Measurements from ENCODE around the gene MSI2.
A peak's percentile ranks its signal among the peaks of the same experiment; 100 is the strongest.

MSI2 gene

GRCh38 chr17:57256708-57257112 is 387 bp downstream of the MSI2 start:
- Histone ChIP-seq H3K36me3 (ENCODE audit: insufficient read depth, low read length) (peaks cover 19% of the 10 kb centered on the region; the same call in 1 of the 2 replicates), H3F3A (ENCODE audit: low read depth) (peaks cover 14% of the 10 kb centered on the region), H3K4me1 (ENCODE audit: insufficient read depth, low read length, poor library complexity, severe bottlenecking) (peaks cover 25% of the 10 kb centered on the region), H3K4me2 (ENCODE audit: low read depth, low read length, poor library complexity, severe bottlenecking) (peak overlapping the region; percentile 87), H3K9ac (ENCODE audit: low read depth, low read length, poor library complexity, severe bottlenecking) (peak overlapping the region; percentile 97), H3K9me2 (replicated peaks; ENCODE audit: low read depth, low read length) (no peaks in the 10 kb centered on the region), H2AFZ (ENCODE audit: low read length) (no peak overlapping the region), H3K79me2 (ENCODE audit: insufficient read depth, low read length) (peaks cover 50% of the 10 kb centered on the region), H4K20me1 (ENCODE audit: insufficient read depth, low read length, poor library complexity, severe bottlenecking) (peaks cover 34% of the 10 kb centered on the region), H3K27me3 (ENCODE audit: insufficient read depth, low read length, poor library complexity, severe bottlenecking) (no peaks in the 10 kb centered on the region), H3K4me3 (ENCODE audit: low read length, poor library complexity, severe bottlenecking) (peak overlapping the region; percentile 96), H3K9me3 (ENCODE audit: insufficient read depth, low read depth, low read length) (no peaks in the 10 kb centered on the region)
- no peak for TF ChIP-seq EZH2phosphoT487 (IDR thresholded peaks at IDR 0.05; ENCODE audit: borderline replicate concordance)
- TF ChIP-seq, protein P1, sequence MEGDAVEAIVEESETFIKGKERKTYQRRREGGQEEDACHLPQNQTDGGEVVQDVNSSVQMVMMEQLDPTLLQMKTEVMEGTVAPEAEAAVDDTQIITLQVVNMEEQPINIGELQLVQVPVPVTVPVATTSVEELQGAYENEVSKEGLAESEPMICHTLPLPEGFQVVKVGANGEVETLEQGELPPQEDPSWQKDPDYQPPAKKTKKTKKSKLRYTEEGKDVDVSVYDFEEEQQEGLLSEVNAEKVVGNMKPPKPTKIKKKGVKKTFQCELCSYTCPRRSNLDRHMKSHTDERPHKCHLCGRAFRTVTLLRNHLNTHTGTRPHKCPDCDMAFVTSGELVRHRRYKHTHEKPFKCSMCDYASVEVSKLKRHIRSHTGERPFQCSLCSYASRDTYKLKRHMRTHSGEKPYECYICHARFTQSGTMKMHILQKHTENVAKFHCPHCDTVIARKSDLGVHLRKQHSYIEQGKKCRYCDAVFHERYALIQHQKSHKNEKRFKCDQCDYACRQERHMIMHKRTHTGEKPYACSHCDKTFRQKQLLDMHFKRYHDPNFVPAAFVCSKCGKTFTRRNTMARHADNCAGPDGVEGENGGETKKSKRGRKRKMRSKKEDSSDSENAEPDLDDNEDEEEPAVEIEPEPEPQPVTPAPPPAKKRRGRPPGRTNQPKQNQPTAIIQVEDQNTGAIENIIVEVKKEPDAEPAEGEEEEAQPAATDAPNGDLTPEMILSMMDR (conservative IDR thresholded peaks at IDR 0.05; ENCODE audit: low read length) = no peak

- Histone ChIP-seq H2AFZ (ENCODE audit: low read length) (no peak overlapping the region), H4K20me1 (ENCODE audit: insufficient read depth, low read length, poor library complexity, severe bottlenecking) (peaks cover 41% of the 10 kb centered on the region), H3K27me3 (ENCODE audit: insufficient read depth, low read length, poor library complexity, severe bottlenecking) (no peaks in the 10 kb centered on the region), H3K4me2 (ENCODE audit: low read depth, low read length, poor library complexity, severe bottlenecking) (peak overlapping the region; percentile 87), H3K9me3 (ENCODE audit: insufficient read depth, low read depth, low read length) (no peaks in the 10 kb centered on the region), H3K9me2 (replicated peaks; ENCODE audit: low read depth, low read length) (no peaks in the 10 kb centered on the region), H3K4me1 (ENCODE audit: insufficient read depth, low read length, poor library complexity, severe bottlenecking) (peaks cover 31% of the 10 kb centered on the region), H3K36me3 (ENCODE audit: insufficient read depth, low read length) (peaks cover 25% of the 10 kb centered on the region; the same call in 1 of the 2 replicates), H3K9ac (ENCODE audit: low read depth, low read length, poor library complexity, severe bottlenecking) (peak overlapping the region; percentile 97), H3K79me2 (ENCODE audit: insufficient read depth, low read length) (peaks cover 57% of the 10 kb centered on the region), H3F3A (ENCODE audit: low read depth) (peaks cover 14% of the 10 kb centered on the region), H3K4me3 (ENCODE audit: low read length, poor library complexity, severe bottlenecking) (peak overlapping the region; percentile 96)
- TF ChIP-seq, protein P1 (conservative IDR thresholded peaks at IDR 0.05; ENCODE audit: low read length) = no peak
- TF ChIP-seq EZH2phosphoT487 (IDR thresholded peaks at IDR 0.05; ENCODE audit: borderline replicate concordance) = no peak
Observed at GRCh38 chr17:57257195-57257894, 1.0 kb downstream of the MSI2 start.

DNA sequence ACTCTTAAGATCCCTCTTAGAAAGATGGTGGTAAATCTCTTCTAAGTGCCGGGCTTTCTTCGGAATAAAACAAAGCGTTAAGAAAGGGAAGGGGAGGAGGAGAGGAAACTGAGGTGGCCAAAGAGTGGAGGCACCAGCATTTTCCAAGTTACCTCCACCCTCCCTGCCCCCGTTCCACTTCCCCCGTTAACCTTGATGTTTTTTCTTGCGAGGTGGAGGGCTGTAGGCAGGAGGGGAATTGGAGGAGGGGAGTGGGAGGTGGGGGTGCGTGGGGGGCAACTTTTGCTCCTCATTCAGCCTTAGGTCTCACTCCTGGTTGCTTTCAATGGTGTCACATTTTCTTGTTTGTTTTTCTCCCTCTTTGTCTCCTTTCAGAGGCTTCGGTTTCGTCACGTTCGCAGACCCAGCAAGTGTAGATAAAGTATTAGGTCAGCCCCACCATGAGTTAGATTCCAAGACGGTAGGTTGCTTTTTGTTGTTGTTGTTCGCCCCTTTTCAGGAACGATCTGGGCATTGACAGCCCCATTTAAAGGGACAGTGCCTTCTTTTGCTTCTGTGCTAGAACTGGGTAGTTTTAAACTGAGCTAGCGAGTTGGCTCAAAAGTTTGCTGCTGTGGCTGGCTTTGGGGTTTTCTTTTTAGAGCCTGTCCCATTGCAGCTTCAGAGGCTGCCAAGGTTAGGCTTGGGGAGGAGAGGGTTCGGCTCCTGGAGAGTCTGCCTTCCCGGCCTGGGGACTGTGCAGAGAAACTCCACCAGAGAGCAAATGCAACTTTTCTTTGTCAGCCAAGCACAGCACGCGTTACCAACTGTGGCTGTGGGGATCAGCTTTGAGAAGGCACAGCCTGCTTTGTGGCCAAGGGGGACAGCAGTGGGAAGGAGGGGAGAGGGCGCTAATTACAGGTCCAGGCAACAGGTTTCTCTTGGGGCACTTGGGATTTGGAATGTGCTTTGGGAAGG is 1.9 kb downstream of the MSI2 start:
- H3K79me2 ChIP-seq (ENCODE audit: insufficient read depth, low read length) = peaks cover 65% of the 10 kb centered on the region
- no peaks in the 10 kb centered on the region for H3K9me2 ChIP-seq (replicated peaks; ENCODE audit: low read depth, low read length)
- H3K27me3 ChIP-seq (ENCODE audit: insufficient read depth, low read length, poor library complexity, severe bottlenecking) = no peaks in the 10 kb centered on the region
- H4K20me1 ChIP-seq (ENCODE audit: insufficient read depth, low read length, poor library complexity, severe bottlenecking) = peaks cover 49% of the 10 kb centered on the region
- H3K4me2 ChIP-seq (ENCODE audit: low read depth, low read length, poor library complexity, severe bottlenecking) = peak overlapping the region; percentile 87
- H3K9ac ChIP-seq (ENCODE audit: low read depth, low read length, poor library complexity, severe bottlenecking) = peak overlapping the region; percentile 97
- H3K36me3 ChIP-seq (ENCODE audit: insufficient read depth, low read length) = peaks cover 34% of the 10 kb centered on the region
- TF ChIP-seq EZH2phosphoT487 (IDR thresholded peaks at IDR 0.05; ENCODE audit: borderline replicate concordance) = no peak
- TF ChIP-seq, protein P1 (conservative IDR thresholded peaks at IDR 0.05; ENCODE audit: low read length) = no peak
- H3K9me3 ChIP-seq (ENCODE audit: insufficient read depth, low read depth, low read length) = no peaks in the 10 kb centered on the region
- peaks cover 39% of the 10 kb centered on the region for H3K4me1 ChIP-seq (ENCODE audit: insufficient read depth, low read length, poor library complexity, severe bottlenecking)
- H3F3A ChIP-seq (ENCODE audit: low read depth) = peaks cover 14% of the 10 kb centered on the region
- H3K4me3 ChIP-seq (ENCODE audit: low read length, poor library complexity, severe bottlenecking) = peak overlapping the region; percentile 96
- no peak overlapping the region for H2AFZ ChIP-seq (ENCODE audit: low read length)
